H1 (cell line): ENCODE measurements around the gene C1D. TPM values are rescaled to one million over a fixed set of nuclear protein-coding genes. Genes with fewer than 3 reads are reported as not detected.

ENCODE experiments used
- CTCF ChIA-PET: fragments of 300-600 bp; sonication (Branson Sonifier 250); formaldehyde crosslinking; loops from one replicate; lab custom pipeline; 2021; ENCODE audit not compliant: partially characterized antibody; lab: Charles Lee
- POLR2A ChIA-PET: fragments of 300-600 bp; sonication (Branson Sonifier 250); formaldehyde crosslinking; loops from one replicate; lab custom pipeline; 2021; ENCODE audit warnings: inconsistent platforms; ENCODE audit not compliant: partially characterized antibody; lab: Charles Lee
- DNase-seq, 2 experiments: peaks; one replicate each; pipeline versions ENCODE4 v3.0.0 to v3.0.0-alpha.2; 2010 to 2022; ENCODE audit warnings: low spot score in 2 of 2, low read depth in 1 of 2, mixed read lengths in 1 of 2
- FAIRE-seq: peaks from 2 replicates; lab custom pipeline; 2011; peaks lifted over from hg19 to GRCh38; lab: Jason Lieb, UNC
- H2AFZ ChIP-seq: 2 replicates; pipeline ENCODE4 v1.8.1; 2012; ENCODE audit warnings: low read length, inconsistent platforms
- H2AK5ac ChIP-seq: 2 replicates; pipeline ENCODE4 v1.6.1; 2013; ENCODE audit warnings: low read depth, low read length
- H2BK120ac ChIP-seq: replicated peaks from 2 replicates; pipeline ENCODE3; 2013; ENCODE audit warnings: low read depth, low read length, inconsistent platforms
- H2BK12ac ChIP-seq: 2 replicates; pipeline ENCODE4 v1.6.1; 2013; ENCODE audit warnings: low read depth, low read length
- H2BK15ac ChIP-seq: 2 replicates; pipeline ENCODE4 v1.6.1; 2013; ENCODE audit warnings: low read length
- H2BK20ac ChIP-seq: 2 replicates; pipeline ENCODE4 v1.6.1; 2013; ENCODE audit warnings: low read length
- H2BK5ac ChIP-seq: 2 replicates; pipeline ENCODE4 v1.6.1; 2013; ENCODE audit warnings: low read depth, low read length
- H3K14ac ChIP-seq: 2 replicates; pipeline ENCODE4 v1.6.1; 2013; ENCODE audit warnings: inconsistent platforms; ENCODE audit not compliant: insufficient read length
- H3K18ac ChIP-seq: 2 replicates; pipeline ENCODE4 v1.6.1; 2013; ENCODE audit warnings: low read length; ENCODE audit errors: extremely low read depth
- H3K23ac ChIP-seq: 2 replicates; pipeline ENCODE4 v1.6.1; 2013; ENCODE audit warnings: inconsistent platforms; ENCODE audit not compliant: insufficient read length
- H3K23me2 ChIP-seq: 2 replicates; pipeline ENCODE4 v1.6.1; 2013; ENCODE audit warnings: low read depth, low read length
- H3K27ac ChIP-seq: 2 replicates; pipeline ENCODE4 v1.6.1; 2011; ENCODE audit warnings: low read depth, low read length, inconsistent platforms
- H3K27me3 ChIP-seq, 4 experiments: replicated peaks in 1 of 4; 1 replicate in 1 of 4; 2 replicates in 3 of 4; pipeline versions ENCODE4 v1.6.1 to v1.8.1; 2011 to 2013; ENCODE audit warnings: low read length in 3 of 4, mild to moderate bottlenecking in 3 of 4, inconsistent platforms in 2 of 4, mixed read lengths in 2 of 4, moderate library complexity in 1 of 4; ENCODE audit not compliant: control insufficient read depth in 3 of 4, insufficient read depth in 3 of 4; ENCODE audit errors: extremely low read depth in 1 of 4
- H3K36me3 ChIP-seq, 4 experiments: 2 replicates each; pipeline versions ENCODE4 v1.6.1 to v1.8.1; 2011 to 2013; ENCODE audit warnings: mild to moderate bottlenecking in 4 of 4, low read length in 3 of 4, moderate library complexity in 2 of 4, control low read depth in 1 of 4, inconsistent platforms in 1 of 4; ENCODE audit not compliant: insufficient read depth in 4 of 4, control insufficient read depth in 2 of 4
- H3K4ac ChIP-seq: replicated peaks from 2 replicates; pipeline ENCODE3; 2013; ENCODE audit warnings: low read length, low read depth, mixed read lengths, inconsistent platforms; ENCODE audit not compliant: insufficient read length
- H3K4me1 ChIP-seq, 4 experiments: replicated peaks in 1 of 4; 1 replicate in 1 of 4; 2 replicates in 3 of 4; pipeline versions ENCODE4 v1.6.1 to v1.8.1; 2011 to 2013; ENCODE audit warnings: low read length in 3 of 4, inconsistent platforms in 2 of 4, mixed read lengths in 1 of 4; ENCODE audit not compliant: insufficient read depth in 4 of 4, control insufficient read depth in 3 of 4
- H3K4me2 ChIP-seq, 2 experiments: 2 replicates each; pipeline versions ENCODE4 v1.6.1 to v1.8.1; 2011 to 2013; ENCODE audit warnings: low read depth in 2 of 2, low read length in 2 of 2, control low read depth in 1 of 2, inconsistent platforms in 1 of 2, mild to moderate bottlenecking in 1 of 2; ENCODE audit not compliant: insufficient read depth in 1 of 2
- H3K4me3 ChIP-seq, 4 experiments: fragments of 200-600, 300-600 bp in 1 of 4; sonication (generic), shearing (Covaris generic), sonication (Bioruptor Twin) in 1 of 4; 2 replicates each; pipeline versions ENCODE4 v1.5.1 to v1.8.1; 2011 to 2016; ENCODE audit warnings: low read length in 4 of 4, low read depth in 3 of 4, control low read depth in 2 of 4, inconsistent platforms in 2 of 4, mild to moderate bottlenecking in 2 of 4, mixed read lengths in 1 of 4, moderate library complexity in 1 of 4; ENCODE audit not compliant: insufficient read depth in 2 of 4; ENCODE audit errors: extremely low read depth in 1 of 4
- H3K56ac ChIP-seq: replicated peaks from 2 replicates; pipeline ENCODE3; 2013; ENCODE audit warnings: low read depth, mild to moderate bottlenecking, mixed read lengths, low read length, inconsistent platforms; ENCODE audit not compliant: insufficient read length
- H3K79me1 ChIP-seq: 2 replicates; pipeline ENCODE4 v1.6.1; 2013; ENCODE audit warnings: low read depth, low read length, control low read depth
- H3K79me2 ChIP-seq, 2 experiments: 2 replicates each; pipeline versions ENCODE4 v1.6.1 to v1.8.1; 2012 to 2013; ENCODE audit warnings: low read length in 2 of 2, mild to moderate bottlenecking in 2 of 2, inconsistent platforms in 1 of 2; ENCODE audit not compliant: insufficient read depth in 2 of 2, control insufficient read depth in 1 of 2
- H3K9ac ChIP-seq, 4 experiments: replicated peaks in 1 of 4; 1 replicate in 1 of 4; 2 replicates in 3 of 4; pipeline versions ENCODE4 v1.6.1 to v1.8.1; 2011 to 2013; ENCODE audit warnings: low read depth in 3 of 4, low read length in 3 of 4, control low read depth in 2 of 4, mild to moderate bottlenecking in 2 of 4, moderate library complexity in 2 of 4, inconsistent platforms in 1 of 4; ENCODE audit errors: extremely low read depth in 1 of 4
- H3K9me3 ChIP-seq, 2 experiments: 2 replicates each; pipeline versions ENCODE4 v1.6.1 to v1.8.1; 2012 to 2013; ENCODE audit warnings: mild to moderate bottlenecking in 2 of 2, moderate library complexity in 2 of 2, control low read depth in 1 of 2, inconsistent platforms in 1 of 2, low read depth in 1 of 2, low read length in 1 of 2, mixed read lengths in 1 of 2; ENCODE audit not compliant: insufficient read depth in 2 of 2
- H4K20me1 ChIP-seq, 2 experiments: replicated peaks in 1 of 2; 2 replicates each; pipeline versions ENCODE3 to v1.8.1; 2011 to 2013; ENCODE audit warnings: inconsistent platforms in 2 of 2, low read length in 2 of 2, mild to moderate bottlenecking in 1 of 2; ENCODE audit not compliant: insufficient read depth in 2 of 2, control insufficient read depth in 1 of 2
- H4K5ac ChIP-seq: 2 replicates; pipeline ENCODE4 v1.6.1; 2013; ENCODE audit warnings: low read length, low read depth, mixed read lengths, inconsistent platforms; ENCODE audit not compliant: insufficient read length
- H4K8ac ChIP-seq: 2 replicates; pipeline ENCODE4 v1.8.0; 2013; ENCODE audit warnings: mild to moderate bottlenecking, moderate library complexity, low read length, inconsistent platforms; ENCODE audit not compliant: insufficient read depth; ENCODE audit errors: extremely low read depth
- H4K91ac ChIP-seq: replicated peaks from 2 replicates; pipeline ENCODE3; 2013; ENCODE audit warnings: low read length, mixed read lengths, inconsistent platforms; ENCODE audit not compliant: insufficient read length
- EP300 ChIP-seq, 2 experiments: IDR thresholded peaks; 1 replicate in 1 of 2; 2 replicates in 1 of 2; pipeline ENCODE4 v1.6.1; 2011 to 2012; ENCODE audit warnings: low read depth in 2 of 2, low read length in 2 of 2, mild to moderate bottlenecking in 2 of 2, borderline replicate concordance in 1 of 2, inconsistent platforms in 1 of 2, moderate library complexity in 1 of 2
- KDM1A ChIP-seq: fragments of 200-600, 300-600 bp; sonication (generic); IDR thresholded peaks from 2 replicates; pipeline ENCODE4 v1.7.1; 2016; ENCODE audit warnings: mild to moderate bottlenecking, low read length, borderline replicate concordance
- MAFK ChIP-seq: IDR thresholded peaks from 2 replicates; pipeline ENCODE4 v1.6.1; 2012; ENCODE audit warnings: low read depth, mild to moderate bottlenecking, improper control_type of control experiment, low read length
- POLR2AphosphoS5 ChIP-seq: IDR thresholded peaks from 2 replicates; pipeline ENCODE4 v1.6.1; 2011; ENCODE audit warnings: low read depth, low read length
- SP4 ChIP-seq: IDR thresholded peaks from 2 replicates; pipeline ENCODE4 v1.6.1; 2012; ENCODE audit warnings: low read length, inconsistent platforms
- SRF ChIP-seq: IDR thresholded peaks from 2 replicates; pipeline ENCODE4 v1.6.1; 2011; ENCODE audit warnings: mild to moderate bottlenecking, low read depth, low read length, moderate library complexity
- TEAD4 ChIP-seq: IDR thresholded peaks from 2 replicates; pipeline ENCODE4 v1.6.1; 2012; ENCODE audit warnings: low read depth, low read length, inconsistent platforms, mixed read lengths
- ZNF274 ChIP-seq: IDR thresholded peaks from 2 replicates; pipeline ENCODE4 v1.7.0; 2012; ENCODE audit warnings: low read length, borderline replicate concordance; ENCODE audit errors: extremely low read depth
- WGBS, 2 experiments: shearing (Covaris generic) in 1 of 2; methylation state at CpG; one replicate each; pipeline versions ENCODE4 v1.1.6 to v1.1.7; 2013 to 2015; ENCODE audit warnings: low lambda C conversion rate in 2 of 2, mixed read lengths in 2 of 2, inconsistent platforms in 1 of 2, low coverage in 1 of 2, missing lambda C conversion rate in 1 of 2; ENCODE audit not compliant: insufficient replicate concordance in 2 of 2, insufficient coverage in 1 of 2, insufficient read length in 1 of 2; ENCODE audit errors: extremely low coverage in 1 of 2, missing lambda C conversion rate in 1 of 2; 5-methylcytosine and 5-hydroxymethylcytosine counted together
- polyA plus RNA-seq, 7 experiments: library from polyadenylated mRNA; depleted of rRNA in 3 of 7; stranded (reverse) in 5 of 7; unstranded in 2 of 7; fragments of >200 nt in 5 of 7; fragments of 200-250 nt in 2 of 7; gene quantifications; 1 replicate in 5 of 7; 2 replicates in 1 of 7; 4 replicates in 1 of 7; pipeline versions ENCODE4 v1.2.1 to v1.2.3, GENCODE V29; 2011 to 2013; ENCODE audit warnings: missing spikeins in 2 of 7, mixed read lengths in 2 of 7
- total RNA-seq: library from RNA; stranded (reverse); fragmentation: NEBNext Ultra II Directional; extraction: Animal tissue kit (Norgen Biotek cat#: 25700); gene quantifications from 2 replicates; pipeline ENCODE4 v1.2.1, GENCODE V29; 2021
- TF ChIP-seq, protein P1 (sequence below), 3 experiments: IDR thresholded peaks; 1 replicate in 2 of 3; 2 replicates in 1 of 3; pipeline versions ENCODE4 v1.5.1 to v1.6.1; 2011; ENCODE audit warnings: low read length in 3 of 3, mild to moderate bottlenecking in 3 of 3, inconsistent platforms in 2 of 3, low read depth in 1 of 3, moderate library complexity in 1 of 3; ENCODE audit not compliant: insufficient read depth in 1 of 3; ENCODE audit errors: control extremely low read depth in 1 of 3
- TF ChIP-seq, protein P2 (sequence below): IDR thresholded peaks from 2 replicates; pipeline ENCODE4 v1.6.1; 2012; ENCODE audit warnings: low read length, inconsistent platforms

C1D gene
- total and polyA plus RNA-seq, 2 of the 8 experiments (the other 6 are each of a cell fraction or from before 2014, with no cell fraction given) = 17.5 to 24.1 TPM

GRCh38 chr2:67997528-67997900 lies 65.3 kb downstream of the C1D start:
- no peak overlapping the region for H2BK15ac ChIP-seq
- H3K14ac ChIP-seq = no peak overlapping the region
- no peak overlapping the region for H2BK20ac ChIP-seq
- H4K5ac ChIP-seq = no peak overlapping the region
- H2AK5ac ChIP-seq = no peak overlapping the region
- H3K18ac ChIP-seq = no peak overlapping the region
- no peak overlapping the region for H4K8ac ChIP-seq
- H3K56ac ChIP-seq = no peak overlapping the region
- H3K4me3 ChIP-seq = no peak overlapping the region
- no peak overlapping the region for H3K4ac ChIP-seq
- H3K4me1 ChIP-seq = no peaks in the 10 kb centered on the region
- CTCF ChIA-PET = interaction anchor here (0.7 to 1.1 kb wide), 2 partner anchors 10 to 14 kb away, joined by 3 to 4 read pairs; no protein-coding TSS in a partner anchor
- no peaks in the 10 kb centered on the region for H4K20me1 ChIP-seq
- H3K36me3 ChIP-seq = no peaks in the 10 kb centered on the region
- H3K79me2 ChIP-seq = no peaks in the 10 kb centered on the region
- POLR2A ChIA-PET = no interaction called here
- no peak overlapping the region for H3K27ac ChIP-seq
- H3K9ac ChIP-seq = no peak overlapping the region
- 83% methylated on average over 3 of the region's 3 CpGs; no CpG with 5 or more reads in 1 of the 2 experiments for WGBS, 2 experiments
- no peak overlapping the region for H4K91ac ChIP-seq
- H2BK12ac ChIP-seq = no peak overlapping the region
- H2BK5ac ChIP-seq = no peak overlapping the region
- DNase-seq = no peak
- no peak overlapping the region for H2BK120ac ChIP-seq
- H3K4me2 ChIP-seq = no peak overlapping the region
- peaks cover 0 to 10% of the 10 kb centered on the region in 2 experiments; a peak in 3 of 4 replicates for H3K9me3 ChIP-seq
- no peaks in the 10 kb centered on the region for H3K23me2 ChIP-seq
- no peak for FAIRE-seq
- no peak overlapping the region; the same call in 1 of the 2 replicates for H2AFZ ChIP-seq
- no peak overlapping the region for H3K23ac ChIP-seq
- no peaks in the 10 kb centered on the region for H3K27me3 ChIP-seq
- H3K79me1 ChIP-seq = no peaks in the 10 kb centered on the region
- TF ChIP-seq MAFK = no peak
- no peak for TF ChIP-seq SRF
- no peak for TF ChIP-seq KDM1A
- no peak for TF ChIP-seq TEAD4
- no peak for TF ChIP-seq EP300 (IDR thresholded peaks at IDR 0.05; ENCODE audit: borderline replicate concordance in 1 of 2, low read depth in 2 of 2, low read length in 2 of 2)
- TF ChIP-seq POLR2AphosphoS5 = no peak
- no peak for TF ChIP-seq ZNF274
- TF ChIP-seq, protein P1, sequence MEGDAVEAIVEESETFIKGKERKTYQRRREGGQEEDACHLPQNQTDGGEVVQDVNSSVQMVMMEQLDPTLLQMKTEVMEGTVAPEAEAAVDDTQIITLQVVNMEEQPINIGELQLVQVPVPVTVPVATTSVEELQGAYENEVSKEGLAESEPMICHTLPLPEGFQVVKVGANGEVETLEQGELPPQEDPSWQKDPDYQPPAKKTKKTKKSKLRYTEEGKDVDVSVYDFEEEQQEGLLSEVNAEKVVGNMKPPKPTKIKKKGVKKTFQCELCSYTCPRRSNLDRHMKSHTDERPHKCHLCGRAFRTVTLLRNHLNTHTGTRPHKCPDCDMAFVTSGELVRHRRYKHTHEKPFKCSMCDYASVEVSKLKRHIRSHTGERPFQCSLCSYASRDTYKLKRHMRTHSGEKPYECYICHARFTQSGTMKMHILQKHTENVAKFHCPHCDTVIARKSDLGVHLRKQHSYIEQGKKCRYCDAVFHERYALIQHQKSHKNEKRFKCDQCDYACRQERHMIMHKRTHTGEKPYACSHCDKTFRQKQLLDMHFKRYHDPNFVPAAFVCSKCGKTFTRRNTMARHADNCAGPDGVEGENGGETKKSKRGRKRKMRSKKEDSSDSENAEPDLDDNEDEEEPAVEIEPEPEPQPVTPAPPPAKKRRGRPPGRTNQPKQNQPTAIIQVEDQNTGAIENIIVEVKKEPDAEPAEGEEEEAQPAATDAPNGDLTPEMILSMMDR (IDR thresholded peaks at IDR 0.05; ENCODE audit: control extremely low read depth in 1 of 3, insufficient read depth in 1 of 3, low read depth in 1 of 3, low read length in 3 of 3) = no peak
- TF ChIP-seq SP4 = no peak
- TF ChIP-seq, protein P2, sequence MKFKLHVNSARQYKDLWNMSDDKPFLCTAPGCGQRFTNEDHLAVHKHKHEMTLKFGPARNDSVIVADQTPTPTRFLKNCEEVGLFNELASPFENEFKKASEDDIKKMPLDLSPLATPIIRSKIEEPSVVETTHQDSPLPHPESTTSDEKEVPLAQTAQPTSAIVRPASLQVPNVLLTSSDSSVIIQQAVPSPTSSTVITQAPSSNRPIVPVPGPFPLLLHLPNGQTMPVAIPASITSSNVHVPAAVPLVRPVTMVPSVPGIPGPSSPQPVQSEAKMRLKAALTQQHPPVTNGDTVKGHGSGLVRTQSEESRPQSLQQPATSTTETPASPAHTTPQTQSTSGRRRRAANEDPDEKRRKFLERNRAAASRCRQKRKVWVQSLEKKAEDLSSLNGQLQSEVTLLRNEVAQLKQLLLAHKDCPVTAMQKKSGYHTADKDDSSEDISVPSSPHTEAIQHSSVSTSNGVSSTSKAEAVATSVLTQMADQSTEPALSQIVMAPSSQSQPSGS = no peak
